Type B pancreatic cell (in vitro differentiated cells): Measurements from ENCODE around the gene JSRP1. TPM values are rescaled to one million over a fixed set of nuclear protein-coding genes. Genes with fewer than 3 reads are reported as not detected.

Experiments
- DNase-seq: peaks from one replicate; pipeline ENCODE4 v3.0.0; 2021; ENCODE audit warnings: mixed read lengths; ENCODE audit not compliant: unreplicated experiment; ENCODE audit errors: extremely low spot score
- H3K27ac Mint-ChIP-seq: 2 replicates; pipeline ENCODE4 v1.8.0; 2021; ENCODE audit warnings: mild to moderate bottlenecking, mixed read lengths
- H3K27me3 Mint-ChIP-seq: 2 replicates; pipeline ENCODE4 v1.8.0; 2021; ENCODE audit warnings: mixed read lengths
- H3K36me3 Mint-ChIP-seq: 2 replicates; pipeline ENCODE4 v1.8.0; 2021; ENCODE audit warnings: mixed read lengths
- H3K4me1 Mint-ChIP-seq: one replicate; pipeline ENCODE4 v1.8.0; 2021; ENCODE audit warnings: mixed read lengths; ENCODE audit not compliant: unreplicated experiment
- H3K4me3 Mint-ChIP-seq: 2 replicates; pipeline ENCODE4 v1.8.0; 2021; ENCODE audit warnings: mild to moderate bottlenecking, mixed read lengths
- H3K9me3 Mint-ChIP-seq: 2 replicates; pipeline ENCODE4 v1.8.0; 2021; ENCODE audit warnings: mixed read lengths
- CTCF ChIP-seq: fragments of 200-600 bp; sonication (generic); conservative IDR thresholded peaks from 2 replicates; pipeline ENCODE4 v1.5.0; 2021; ENCODE audit warnings: antibody characterized with exemption, mild to moderate bottlenecking
- total RNA-seq: library from RNA; stranded (reverse); gene quantifications from 2 replicates; pipeline ENCODE4 v1.2.1, GENCODE V29; 2021; ENCODE audit warnings: low replicate concordance

The JSRP1 gene
- total RNA-seq, 1 donor from 2014 or later = 0.72 TPM

DNA sequence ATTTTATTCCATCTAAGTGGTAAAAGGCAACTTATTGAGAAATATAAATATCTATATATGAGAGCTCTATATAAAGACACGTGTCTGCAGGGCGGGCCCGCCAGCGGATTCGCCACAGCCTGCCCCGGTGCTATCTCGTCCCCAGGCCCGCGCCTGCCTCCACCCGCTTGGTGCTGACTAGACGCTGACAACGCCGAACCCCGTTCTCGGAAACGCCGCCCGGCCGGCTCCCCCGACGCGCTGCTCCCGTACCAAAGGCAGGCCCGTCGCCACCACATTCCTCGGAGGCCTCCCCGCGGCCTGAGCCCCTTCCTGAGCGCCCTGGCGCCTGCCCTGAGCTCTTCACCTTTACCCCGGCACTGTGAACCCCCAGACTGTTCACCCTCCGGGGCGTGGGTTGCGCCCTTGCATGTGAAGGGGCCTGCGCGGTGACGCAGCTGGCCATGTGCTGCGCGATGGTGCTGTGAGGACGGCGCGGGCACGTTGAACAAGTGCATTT lies 26.1 kb downstream of the JSRP1 start:
- Mint-ChIP-seq H3K4me3 (peak overlapping the region; percentile 44), H3K27ac (peak overlapping the region; percentile 74), H3K27me3 (no peaks in the 10 kb centered on the region), H3K36me3 (peaks cover 2% of the 10 kb centered on the region), H3K4me1 (peaks cover 8% of the 10 kb centered on the region), H3K9me3 (no peaks in the 10 kb centered on the region)
- no peak for TF ChIP-seq CTCF
- DNase-seq = no peak

- Mint-ChIP-seq H3K27me3 (no peaks in the 10 kb centered on the region), H3K9me3 (no peaks in the 10 kb centered on the region), H3K36me3 (no peaks in the 10 kb centered on the region), H3K27ac (no peak overlapping the region), H3K4me3 (no peak overlapping the region), H3K4me1 (peaks cover 4% of the 10 kb centered on the region)
- TF ChIP-seq CTCF = no peak
- DNase-seq = no peak
These were observed 26.8 kb downstream of the JSRP1 start for GRCh38 chr19:2229103-2230032.

DNA sequence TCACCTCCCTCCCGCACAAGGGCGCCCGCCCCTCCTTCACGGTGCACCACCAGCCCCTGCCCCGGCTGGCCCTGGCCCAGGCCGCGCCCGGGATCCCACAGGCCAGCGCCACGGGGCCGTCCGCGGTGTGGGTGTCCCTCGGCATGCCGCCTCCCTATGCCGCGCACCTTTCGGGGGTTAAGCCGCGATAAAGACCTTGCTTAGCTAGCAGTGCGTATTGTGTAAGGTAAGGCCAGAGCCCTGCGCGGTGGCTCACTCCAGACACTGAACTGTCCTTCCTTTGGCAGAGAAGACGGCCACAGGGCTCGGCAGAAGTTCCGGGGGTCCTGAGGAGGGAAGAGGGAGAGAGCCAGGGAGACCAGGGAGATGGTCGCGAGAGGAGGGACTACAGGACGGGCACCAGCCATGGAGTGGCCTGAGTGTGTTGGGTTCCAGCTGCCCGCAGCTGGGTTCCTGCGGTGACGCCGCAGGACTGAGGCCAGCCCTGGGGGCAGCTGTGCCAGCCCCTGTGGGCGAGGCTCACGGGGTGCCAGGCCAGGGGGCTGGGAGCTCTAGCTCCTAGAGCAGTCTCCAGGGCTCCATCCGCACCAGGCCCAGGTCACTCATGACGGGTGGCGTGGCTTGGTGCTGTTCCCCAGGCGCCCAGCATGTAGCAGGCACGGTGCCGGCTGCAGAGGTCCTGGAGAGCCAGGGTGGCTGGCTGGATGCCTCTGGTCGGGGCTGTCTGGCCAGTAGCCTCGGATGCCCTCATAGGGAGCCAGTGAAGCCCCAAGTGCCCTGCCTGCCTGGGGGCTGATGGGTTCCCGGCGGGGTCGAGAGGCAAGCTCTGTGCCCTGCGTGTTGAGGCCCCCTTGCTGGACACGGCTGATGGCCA lies 27.8 kb downstream of the JSRP1 start:
- H3K4me1 Mint-ChIP-seq = no peaks in the 10 kb centered on the region
- DNase-seq = no peak
- H3K27ac Mint-ChIP-seq = no peak overlapping the region
- H3K9me3 Mint-ChIP-seq = no peaks in the 10 kb centered on the region
- H3K4me3 Mint-ChIP-seq = no peak overlapping the region
- no peaks in the 10 kb centered on the region for H3K36me3 Mint-ChIP-seq
- H3K27me3 Mint-ChIP-seq = no peaks in the 10 kb centered on the region
- TF ChIP-seq CTCF = no peak

DNA sequence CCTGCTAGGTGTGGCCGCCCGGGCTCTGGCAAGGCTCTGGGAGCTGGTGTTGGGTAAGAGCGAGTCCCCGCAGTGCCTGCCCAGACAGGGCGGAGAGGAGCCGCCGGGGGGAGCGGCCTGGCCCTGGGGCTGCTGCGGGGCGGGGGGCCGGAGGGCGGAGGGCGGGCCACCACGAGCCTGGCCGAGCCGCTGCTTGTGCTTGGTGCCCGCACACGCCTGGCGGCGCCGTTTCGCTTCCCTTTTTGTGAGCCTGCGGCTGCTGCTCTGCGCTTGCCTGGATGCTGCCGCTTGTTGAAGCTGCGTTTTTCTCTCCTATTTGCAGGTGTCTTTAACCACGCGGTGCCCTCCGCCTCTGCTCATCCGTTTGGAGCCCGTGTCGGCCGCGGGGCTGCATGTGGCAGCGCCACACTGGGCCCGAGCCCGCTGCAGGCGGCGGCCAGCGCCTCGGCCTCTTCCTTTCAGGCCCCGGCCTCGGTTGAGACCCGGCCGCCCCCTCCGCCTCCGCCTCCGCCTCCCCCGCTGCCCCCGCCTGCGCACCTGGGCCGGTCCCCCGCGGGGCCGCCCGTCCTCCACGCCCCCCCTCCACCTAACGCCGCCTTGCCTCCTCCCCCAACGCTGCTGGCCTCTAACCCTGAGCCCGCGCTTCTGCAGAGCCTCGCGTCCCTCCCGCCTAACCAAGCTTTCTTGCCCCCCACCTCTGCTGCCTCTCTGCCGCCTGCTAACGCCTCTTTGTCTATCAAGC lies 28.6 kb downstream of the JSRP1 start:
- no peak overlapping the region for H3K4me3 Mint-ChIP-seq
- TF ChIP-seq CTCF = no peak
- no peak for DNase-seq
- H3K4me1 Mint-ChIP-seq = no peaks in the 10 kb centered on the region
- no peaks in the 10 kb centered on the region for H3K27me3 Mint-ChIP-seq
- H3K9me3 Mint-ChIP-seq = no peaks in the 10 kb centered on the region
- no peaks in the 10 kb centered on the region for H3K36me3 Mint-ChIP-seq
- H3K27ac Mint-ChIP-seq = no peak overlapping the region

- no peaks in the 10 kb centered on the region for H3K36me3 Mint-ChIP-seq
- H3K27me3 Mint-ChIP-seq = no peaks in the 10 kb centered on the region
- H3K9me3 Mint-ChIP-seq = no peaks in the 10 kb centered on the region
- no peaks in the 10 kb centered on the region for H3K4me1 Mint-ChIP-seq
- no peak overlapping the region for H3K27ac Mint-ChIP-seq
- no peak for TF ChIP-seq CTCF
- no peak for DNase-seq
- H3K4me3 Mint-ChIP-seq = no peak overlapping the region
These were observed 29.3 kb downstream of the JSRP1 start for GRCh38 chr19:2226840-2227360.
